HL-60/S4 (cell line): ENCODE data around the gene RGSL1.
"Not testable (repeated sequence)": the region's sequence is repeated elsewhere in the genome, so short reads cannot be mapped to it uniquely, and the experiment has no call there.

Experiments
- in situ Hi-C: fragments of 300-500 bp; cut with MboI; formaldehyde crosslinking; loops from 2 replicates; pipeline ENCODE4 v1.14.3; 2022; ENCODE audit warnings: low sequenced_read_pairs

RGSL1 gene

DNA sequence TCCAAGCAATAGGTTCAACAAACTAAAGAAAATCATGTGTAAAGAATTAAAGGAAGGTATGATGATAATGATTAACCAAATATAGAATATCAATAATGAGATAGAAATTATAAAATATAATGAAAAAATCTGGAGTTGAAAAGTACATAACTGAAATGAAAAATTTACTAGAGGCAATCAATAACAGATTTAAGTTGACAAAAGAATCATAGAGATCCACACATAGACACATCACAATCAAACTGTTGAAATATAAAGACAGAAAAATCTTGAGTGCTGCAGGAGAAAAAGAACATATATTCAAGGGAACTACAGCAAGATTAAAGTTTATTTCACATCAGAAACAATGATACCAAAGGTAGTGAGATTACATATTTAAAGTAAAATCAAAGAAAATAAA, 75.4 kb downstream of the RGSL1 start:
- in situ Hi-C loops, result no loop called here

DNA sequence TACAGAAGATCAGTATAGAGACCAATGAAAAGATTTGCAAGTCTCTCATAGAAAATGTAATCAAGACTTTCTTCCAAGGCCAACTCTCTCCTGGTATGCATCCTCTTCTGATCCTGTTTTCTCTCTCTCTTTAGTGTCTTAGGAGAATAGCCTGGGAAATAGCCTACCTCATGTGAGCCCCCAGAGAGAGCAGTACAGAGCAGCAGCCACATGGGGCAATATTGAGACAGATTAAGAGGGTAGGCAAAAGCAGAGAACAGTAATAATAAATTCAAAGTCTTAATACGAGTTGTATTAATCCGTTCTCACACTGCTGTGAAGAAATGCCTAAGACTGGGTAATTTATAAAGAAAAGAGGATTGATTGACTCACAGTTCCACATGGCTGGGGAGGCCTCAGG, 77.7 kb downstream of the RGSL1 start:
- in situ Hi-C loops, result no loop called here

DNA sequence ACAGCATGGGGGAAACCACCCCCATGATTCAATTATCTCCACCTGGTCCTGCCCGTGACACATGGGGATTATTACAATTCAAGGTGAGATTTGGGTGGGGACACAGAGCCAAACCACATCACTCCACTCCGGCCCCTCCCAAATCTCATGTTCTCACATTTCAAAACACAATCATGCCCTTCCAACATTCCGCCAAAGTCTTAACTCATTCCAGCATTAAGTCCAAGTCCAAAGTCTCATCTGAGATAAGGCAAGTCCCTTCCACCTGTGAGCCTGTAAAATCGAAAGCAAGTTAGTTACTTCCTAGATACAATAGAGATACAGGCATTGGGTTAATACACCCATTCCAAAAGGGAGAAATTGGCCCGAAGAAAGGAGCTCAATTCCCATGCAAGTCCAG, 78.3 kb downstream of the RGSL1 start:
- in situ Hi-C loops, result not testable (repeated sequence)

DNA sequence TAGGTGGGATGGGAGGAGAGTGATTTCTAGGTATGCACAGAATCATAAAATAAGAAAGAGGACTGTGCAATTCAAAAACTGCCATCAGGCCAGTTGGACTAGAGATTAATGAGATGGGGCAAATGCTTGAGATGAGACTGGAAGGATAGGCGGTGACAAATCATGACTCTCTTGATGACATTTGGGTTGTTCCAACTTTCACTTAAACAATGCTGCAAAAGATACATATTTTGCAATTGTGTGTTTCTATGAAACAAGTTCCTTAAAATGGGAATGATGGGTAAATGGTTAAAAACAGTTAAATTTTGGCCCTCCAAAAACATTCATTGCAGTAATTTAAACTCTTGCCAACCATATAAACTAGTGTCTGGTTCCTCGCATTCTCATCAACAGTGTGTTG, 84.0 kb downstream of the RGSL1 start:
- in situ Hi-C loops, result no loop called here

DNA sequence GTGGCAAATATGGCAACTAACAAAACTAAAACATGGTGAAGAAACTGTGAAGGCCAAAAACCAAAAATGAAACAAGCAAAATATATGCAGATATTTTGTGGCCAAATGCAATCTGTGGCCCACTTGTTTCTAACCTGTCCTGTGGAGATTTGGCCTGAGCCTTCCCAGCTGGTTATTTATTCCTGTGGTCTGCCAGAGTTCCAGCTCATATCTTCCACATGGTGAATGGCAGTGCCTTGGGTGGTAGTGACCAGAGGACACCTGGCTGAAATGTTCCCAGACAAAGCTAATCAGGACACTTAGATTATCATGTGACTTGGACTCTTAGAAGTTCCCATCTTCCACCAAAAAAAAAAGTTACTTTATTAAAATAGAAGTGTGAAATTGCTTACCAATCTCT, 99.4 kb downstream of the RGSL1 start:
- in situ Hi-C loops, result no loop called here

DNA sequence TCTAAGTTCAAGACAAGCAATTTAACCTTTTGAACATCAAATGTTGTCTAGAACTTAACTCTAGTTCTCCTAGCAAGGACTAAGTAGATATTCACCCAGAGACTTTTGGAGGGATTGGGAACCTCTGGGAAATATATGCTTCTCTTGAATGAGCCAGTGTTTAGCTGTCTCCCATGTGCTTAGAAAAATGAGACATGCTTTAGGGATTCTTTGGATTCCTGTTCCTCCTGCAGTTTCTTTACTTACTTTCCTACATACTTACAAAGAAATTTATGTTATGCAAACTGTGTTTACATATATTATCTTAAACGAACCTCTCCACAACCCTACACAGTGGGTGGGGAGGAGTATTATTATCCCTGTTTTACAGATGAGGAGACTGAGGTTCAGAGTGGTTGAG, 99.9 kb downstream of the RGSL1 start:
- in situ Hi-C loops, result no loop called here

DNA sequence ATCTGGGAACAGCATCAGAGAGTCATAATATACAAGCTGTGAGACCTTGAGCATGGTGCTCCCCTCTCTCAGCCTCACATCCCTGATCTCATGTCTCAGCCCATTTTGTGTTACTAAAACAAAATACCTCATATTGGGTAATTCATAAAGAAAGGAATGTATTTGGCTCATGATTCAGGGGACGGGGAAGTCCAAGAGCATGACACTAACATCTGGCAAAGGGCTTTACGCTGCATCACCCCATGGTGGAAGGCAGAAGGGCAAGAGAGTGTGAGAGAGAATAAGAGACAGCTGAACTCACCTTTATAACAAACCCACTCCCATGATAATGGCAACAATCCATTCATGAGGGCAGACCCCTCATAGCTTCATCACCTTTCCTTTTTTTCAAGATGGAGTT, 102.6 kb downstream of the RGSL1 start:
- in situ Hi-C loops, result no loop called here

DNA sequence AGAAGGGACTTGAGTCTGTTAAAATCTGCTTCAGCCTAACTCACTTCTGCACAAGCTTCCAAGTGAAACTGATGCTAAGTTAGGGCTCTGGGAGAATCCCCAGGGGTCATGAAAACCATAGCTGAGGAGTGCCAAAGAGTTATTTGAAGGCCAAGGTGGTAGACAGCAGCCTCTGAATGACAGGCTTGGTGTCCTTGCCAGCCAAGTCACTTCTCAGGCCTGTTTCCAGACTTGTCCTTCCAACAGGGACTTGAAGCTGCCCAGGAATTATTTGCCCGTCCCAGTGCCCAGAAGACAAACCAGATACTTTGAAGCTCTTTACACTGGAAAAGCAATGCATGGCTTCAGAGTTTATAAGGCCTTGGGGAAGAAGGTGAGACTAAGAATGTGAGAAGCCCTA, 105.5 kb downstream of the RGSL1 start:
- in situ Hi-C loops, result no loop called here

DNA sequence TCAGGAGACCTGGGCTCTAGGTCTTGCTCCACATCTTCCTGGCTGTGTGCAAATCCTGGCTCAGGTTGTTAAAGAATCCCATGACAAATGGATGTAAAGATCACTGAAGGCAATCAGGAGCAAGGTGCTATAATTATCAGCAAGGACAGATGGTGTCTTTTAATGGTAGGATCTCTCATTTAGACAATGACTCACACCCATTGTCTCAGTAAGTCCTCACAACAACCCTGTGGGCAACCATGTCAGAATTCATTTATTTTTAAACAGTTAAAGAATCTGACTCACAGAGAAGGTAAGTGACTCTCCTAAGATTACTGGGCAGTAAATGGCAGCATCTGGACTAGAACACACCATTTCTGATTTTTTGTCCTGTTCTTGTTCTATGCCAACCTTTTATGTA, 106.3 kb downstream of the RGSL1 start:
- in situ Hi-C loops, result no loop called here

DNA sequence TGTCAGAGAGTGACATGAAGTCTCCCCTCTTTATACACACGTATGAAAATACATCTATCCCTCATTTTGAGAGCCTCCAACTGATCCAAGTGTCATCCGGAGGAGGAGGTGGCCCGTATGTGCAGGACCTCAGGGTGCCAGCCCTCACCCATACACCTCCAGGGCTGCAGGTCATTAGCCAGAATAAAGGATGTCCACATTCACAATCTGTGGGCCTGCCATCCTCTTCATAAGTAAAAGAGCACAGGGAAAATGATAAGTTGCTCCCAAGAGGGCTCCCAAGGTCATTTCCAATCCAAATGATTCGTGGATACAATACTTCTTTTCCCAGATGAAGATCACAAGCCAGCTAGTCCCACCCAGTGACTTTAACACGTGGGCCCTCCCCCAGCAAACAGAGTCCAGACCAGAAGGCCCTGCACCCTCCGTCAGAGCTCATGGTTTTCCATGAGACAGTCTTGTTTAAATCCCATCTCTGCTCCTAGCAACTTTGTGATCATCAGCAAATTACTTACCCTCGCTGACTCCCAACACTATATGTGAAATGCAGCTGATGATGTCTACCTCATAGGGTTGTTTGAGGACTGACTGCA, 110.5 kb downstream of the RGSL1 start:
- in situ Hi-C loops, result no loop called here

DNA sequence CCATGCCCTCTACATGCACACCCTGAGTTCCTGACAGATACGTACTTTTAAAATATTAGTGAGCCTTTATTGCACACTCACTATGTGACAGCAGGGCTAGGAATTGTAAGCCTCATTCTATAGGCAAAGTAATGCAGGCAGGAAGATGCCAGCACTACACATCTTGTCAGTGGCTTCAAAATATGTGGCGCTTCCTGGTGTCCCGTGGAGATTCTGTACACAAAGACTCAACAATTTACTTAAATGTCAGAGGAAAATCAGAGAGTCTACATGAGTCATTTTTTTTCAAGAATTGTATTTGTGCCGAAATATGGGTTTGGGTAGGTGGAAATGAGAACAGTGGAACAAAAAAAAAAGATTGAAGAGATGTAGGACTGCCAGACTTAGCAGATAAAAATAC, 111.5 kb downstream of the RGSL1 start:
- in situ Hi-C loops, result no loop called here

DNA sequence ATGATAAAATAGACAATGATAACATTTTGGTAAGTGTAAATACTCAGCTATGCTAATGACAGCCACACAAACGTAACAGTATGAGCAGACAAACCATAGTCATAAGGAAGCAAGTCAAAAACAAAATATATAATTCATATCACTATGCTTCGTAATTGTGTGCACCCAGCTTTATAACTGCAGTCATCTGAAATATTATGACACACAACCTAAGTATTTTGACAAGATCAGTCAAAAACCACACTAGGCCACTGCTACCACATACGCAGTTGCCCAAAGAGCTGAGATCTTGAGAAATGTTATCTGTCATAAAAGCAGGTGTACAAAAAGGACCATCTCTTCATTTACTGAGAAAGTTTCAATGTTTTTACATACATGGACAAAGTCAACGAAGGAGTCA, 113.1 kb downstream of the RGSL1 start:
- in situ Hi-C loops, result no loop called here

DNA sequence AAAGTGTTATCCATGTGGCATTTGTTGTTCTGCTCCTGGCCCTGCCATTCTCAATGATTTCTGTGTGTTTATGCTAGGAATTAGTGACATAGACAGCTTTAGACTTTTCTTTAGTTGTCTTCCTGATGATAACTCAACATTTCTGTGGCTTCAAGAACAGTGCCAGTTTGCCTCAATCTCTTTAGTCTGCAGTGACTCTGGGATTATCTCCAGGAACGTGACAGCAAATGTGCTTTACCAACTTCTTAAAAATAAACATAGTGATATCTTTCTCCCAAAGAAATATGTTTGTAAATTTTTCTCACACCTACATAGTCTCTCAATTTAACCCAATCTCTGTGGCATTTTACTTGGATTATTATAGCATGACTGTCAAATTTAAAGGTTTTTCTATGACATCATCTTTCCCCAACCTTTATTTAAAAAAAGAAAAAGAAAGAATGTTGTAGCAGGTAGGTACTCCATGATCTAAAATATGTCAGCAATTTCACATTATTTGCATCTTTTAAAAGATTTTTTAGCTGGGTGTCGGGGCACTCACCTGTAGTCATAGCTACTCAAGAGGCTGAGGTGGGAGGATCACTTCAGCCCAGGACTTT, 114.6 kb downstream of the RGSL1 start:
- in situ Hi-C loops, result no loop called here

DNA sequence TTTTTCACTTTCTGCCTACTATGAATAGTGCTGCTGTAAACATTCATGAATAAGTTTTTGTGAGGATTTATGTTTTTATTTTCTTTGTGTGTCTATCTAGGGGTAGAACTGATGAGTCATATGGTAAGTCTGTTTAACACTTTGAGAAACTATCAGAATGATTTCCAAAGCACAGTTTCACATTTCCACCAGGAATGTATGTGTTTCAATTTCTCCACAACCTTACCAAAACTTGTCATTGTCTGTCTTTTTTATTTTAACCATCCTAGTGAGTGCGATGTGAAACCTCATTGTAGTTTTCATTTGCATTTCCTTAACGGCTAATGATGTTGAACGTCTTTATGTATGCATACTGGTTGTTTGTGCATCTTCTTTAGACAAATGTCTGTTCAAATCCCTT, 115.6 kb downstream of the RGSL1 start:
- in situ Hi-C loops, result no loop called here

DNA sequence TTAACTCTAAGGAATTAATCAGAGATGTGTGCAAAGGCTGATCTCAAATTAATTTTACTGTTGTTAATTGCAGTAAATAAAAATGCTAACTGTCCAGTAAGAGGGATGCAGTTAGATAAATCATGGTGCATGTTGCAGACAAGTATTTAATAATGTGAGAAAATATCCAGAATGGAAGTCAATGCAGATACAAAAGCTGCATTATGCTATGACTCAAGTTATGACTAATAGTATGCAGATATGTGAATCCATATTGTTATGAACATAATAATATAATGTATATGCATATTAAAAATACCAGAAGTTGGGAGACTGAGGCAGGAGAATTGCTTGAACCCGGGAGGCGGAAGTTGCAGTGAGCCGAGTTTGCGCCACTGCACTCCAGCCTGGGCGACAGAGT, 117.7 kb downstream of the RGSL1 start:
- in situ Hi-C loops, result no loop called here

DNA sequence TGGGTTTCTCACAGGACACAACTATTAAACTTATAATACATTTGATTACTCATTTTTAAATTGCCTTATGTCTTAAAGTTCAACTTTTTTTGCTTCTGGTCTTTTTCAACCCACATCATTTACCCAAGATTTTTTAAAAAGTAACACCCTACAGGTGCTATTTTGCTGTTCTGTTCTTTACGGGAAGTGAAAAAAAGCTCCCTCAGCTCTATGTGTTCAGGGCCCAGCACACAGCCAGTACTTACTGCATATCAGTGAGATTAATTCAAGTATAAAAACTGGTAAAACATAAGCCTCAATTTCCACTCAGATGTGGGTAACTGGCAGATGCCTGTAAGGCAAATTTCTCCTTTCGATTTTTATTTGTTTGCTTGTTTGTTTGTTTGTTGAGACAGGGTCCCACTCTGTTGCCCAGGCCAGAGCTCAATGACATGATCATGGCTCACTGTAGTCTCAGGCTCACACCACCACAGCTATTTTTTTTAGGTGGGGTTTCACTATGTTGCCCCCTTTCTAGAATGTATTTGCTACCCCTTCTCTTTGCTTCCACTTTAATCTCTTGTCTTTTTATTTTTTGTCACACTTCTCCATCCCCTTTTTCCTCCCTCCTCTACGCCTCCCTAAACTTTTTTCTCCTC, 118.8 kb downstream of the RGSL1 start:
- in situ Hi-C loops, result no loop called here

DNA sequence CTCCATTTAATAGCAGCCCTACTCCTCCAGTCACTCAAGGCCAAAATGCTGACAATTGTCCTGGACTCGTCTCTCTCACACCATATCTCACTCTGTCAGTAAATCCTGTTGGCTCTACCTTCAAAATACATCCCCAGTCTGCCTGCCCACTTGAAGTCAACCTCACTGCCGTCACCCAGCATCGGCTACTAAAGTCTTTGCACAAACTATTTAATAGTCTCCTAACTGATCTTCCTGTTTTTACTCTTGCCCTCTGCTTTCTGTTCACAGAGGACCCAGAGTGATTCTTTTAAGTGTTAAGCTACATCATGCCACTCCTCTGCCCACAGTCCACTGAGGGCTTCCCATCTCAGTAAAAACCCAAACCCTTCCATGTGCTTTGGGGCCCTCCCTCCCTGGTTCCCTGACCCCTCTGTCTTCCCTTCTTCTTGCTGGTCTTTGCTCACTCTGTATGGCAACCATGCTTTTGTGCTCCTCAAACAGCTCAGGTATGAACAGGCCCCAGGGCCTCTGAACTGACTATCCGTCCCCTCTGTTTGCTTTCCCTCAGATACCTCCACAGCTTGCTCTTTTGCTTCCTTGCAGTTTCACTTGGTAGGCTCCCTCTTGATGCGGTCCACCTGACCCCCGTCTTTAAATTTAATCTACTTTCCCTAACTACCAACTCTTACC, 120.1 kb downstream of the RGSL1 start:
- in situ Hi-C loops, result no loop called here

DNA sequence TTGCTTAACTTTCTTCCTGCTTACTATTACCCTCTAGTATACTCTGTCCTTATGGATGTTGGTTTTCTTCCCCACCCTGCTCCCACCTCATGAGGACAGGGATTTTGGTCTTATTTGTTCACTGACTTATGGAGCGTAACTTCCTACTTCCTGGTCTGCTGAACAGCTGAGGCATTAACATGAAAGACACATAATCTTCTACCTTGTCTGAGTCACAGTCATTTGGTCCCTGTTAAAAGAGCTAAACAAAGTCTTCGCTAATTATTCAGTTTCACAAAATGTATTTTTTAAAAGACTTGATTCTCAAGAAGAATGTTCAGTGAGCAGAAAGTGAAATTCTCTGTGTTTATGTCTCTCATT, 120.6 kb downstream of the RGSL1 start:
- in situ Hi-C loops, result no loop called here

DNA sequence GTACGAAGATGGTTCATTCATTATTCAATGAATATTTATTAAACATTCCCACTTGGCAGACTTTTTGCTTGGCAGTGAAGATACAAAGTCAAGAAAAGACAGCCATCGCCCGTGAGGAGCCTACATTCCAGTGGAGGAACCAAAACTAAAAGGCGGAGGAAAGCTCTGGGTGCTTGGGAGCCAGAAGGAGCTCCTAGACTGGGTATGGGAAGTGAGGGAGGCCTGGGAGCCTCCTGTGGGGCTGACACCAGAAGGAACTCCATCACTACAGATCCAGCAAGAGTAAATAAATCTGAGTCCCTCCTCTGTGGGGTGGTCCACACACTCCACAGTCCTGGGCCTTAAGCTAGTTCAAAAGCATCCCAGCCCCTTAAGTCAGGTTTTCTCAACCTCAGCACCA, 124.2 kb downstream of the RGSL1 start:
- in situ Hi-C loops, result no loop called here

DNA sequence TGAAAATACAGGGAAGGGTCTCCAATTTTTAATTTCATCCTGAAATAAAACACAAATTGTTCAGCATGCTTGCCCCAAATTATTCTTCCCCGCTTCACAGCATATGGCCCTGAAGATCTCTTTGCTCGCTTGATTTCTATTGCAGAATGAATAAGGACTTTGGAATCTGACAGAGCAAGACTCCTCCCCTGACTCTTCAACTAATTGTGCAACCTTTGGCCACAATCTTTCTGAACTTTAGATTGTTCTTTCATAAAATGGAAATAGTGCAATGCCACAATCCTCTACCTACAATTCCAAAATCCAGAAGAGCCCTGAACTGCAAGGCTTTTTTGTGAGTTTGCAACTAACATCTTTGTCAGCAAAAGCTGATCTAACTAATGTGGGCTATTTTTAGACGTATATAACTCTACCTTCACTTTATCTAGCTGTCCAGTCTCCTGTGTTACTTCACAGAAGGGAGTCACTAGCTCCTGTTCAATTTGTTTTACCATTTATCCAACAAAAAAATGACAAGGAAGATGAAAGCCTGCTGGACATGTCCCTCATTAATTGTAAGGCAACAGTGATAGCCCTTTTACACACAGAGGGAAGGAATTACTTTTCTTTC, 125.7 kb downstream of the RGSL1 start:
- in situ Hi-C loops, result no loop called here

DNA sequence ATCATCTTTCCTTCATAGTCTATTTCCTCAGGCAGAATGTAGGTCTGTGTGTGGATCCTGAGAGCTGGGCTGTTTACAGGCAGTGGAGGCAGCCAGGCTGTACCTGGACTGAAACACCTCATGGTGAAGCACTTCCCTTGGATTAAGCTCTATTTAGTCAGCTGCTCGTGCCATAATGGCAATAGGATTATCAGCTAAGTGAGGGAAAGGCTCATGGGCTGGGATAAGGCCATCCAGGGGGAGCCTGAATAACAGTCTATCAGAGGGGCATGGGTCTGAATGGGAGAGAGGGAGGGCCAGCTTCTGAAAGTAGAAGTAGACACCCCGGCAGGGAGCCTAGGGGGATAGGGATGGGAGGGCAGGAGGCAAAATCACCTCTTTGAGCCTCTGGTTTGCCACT, 130.8 kb downstream of the RGSL1 start:
- in situ Hi-C loops, result no loop called here

DNA sequence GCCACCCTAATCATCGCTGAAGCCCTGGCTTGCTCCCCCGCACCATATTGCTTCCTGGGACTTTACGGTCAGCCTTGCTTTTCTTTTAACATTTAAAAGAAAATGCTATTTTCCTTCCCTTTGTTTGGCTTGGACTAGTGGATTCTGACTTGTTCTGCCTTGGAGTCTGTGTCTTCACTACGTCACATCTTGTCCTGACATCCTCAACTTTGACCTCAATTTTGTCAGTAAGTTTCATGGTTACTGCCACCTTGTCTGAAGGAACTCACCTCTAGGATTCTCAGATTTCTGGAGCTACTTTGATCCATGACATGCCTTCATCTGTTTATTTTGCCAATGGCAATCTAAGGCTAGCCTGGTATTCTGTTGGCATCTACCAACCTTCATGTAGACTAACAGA, 134.8 kb downstream of the RGSL1 start:
- in situ Hi-C loops, result no loop called here
